Gastrocnemius medialis (tissue), 4 donors: ENCODE data around the gene SMIM43.

ENCODE experiments used
- CTCF ChIP-seq, 5 experiments: fragments of 450-650 bp in 3 of 5; fragments of 200-600 bp in 2 of 5; sonication (generic) in 2 of 5; IDR thresholded peaks in 4 of 5; conservative IDR thresholded peaks in 1 of 5; 1 replicate in 4 of 5; 2 replicates in 1 of 5; pipeline ENCODE4 v1.5.1; 2016 to 2019; ENCODE audit warnings: antibody characterized with exemption in 5 of 5, mild to moderate bottlenecking in 3 of 5, moderate library complexity in 3 of 5
- POLR2A ChIP-seq, 2 donors: fragments of 450-650 bp; IDR thresholded peaks; one replicate each; pipeline ENCODE4 v1.6.1; 2017; ENCODE audit warnings: antibody characterized with exemption in 2 of 2, mild to moderate bottlenecking in 2 of 2, moderate library complexity in 2 of 2

- no peak for TF ChIP-seq CTCF (IDR thresholded peaks at IDR 0.05 in 4 of 5, conservative IDR thresholded peaks at IDR 0.05 in 1 of 5)
- TF ChIP-seq POLR2A (IDR thresholded peaks at IDR 0.05): no peak
Measured at GRCh38 chr4:121740796-121741409, 24.1 kb downstream of the SMIM43 start.
